H1 (cell line): ENCODE data around the gene HOXB13. TPM values are rescaled to one million over a fixed set of nuclear protein-coding genes. Genes with fewer than 3 reads are reported as not detected.

Source experiments
- CTCF ChIA-PET: fragments of 300-600 bp; sonication (Branson Sonifier 250); formaldehyde crosslinking; loops from one replicate; lab custom pipeline; 2021; ENCODE audit not compliant: partially characterized antibody; lab: Charles Lee
- POLR2A ChIA-PET: fragments of 300-600 bp; sonication (Branson Sonifier 250); formaldehyde crosslinking; loops from one replicate; lab custom pipeline; 2021; ENCODE audit warnings: inconsistent platforms; ENCODE audit not compliant: partially characterized antibody; lab: Charles Lee
- DNase-seq, 2 experiments: peaks; one replicate each; pipeline versions ENCODE4 v3.0.0 to v3.0.0-alpha.2; 2010 to 2022; ENCODE audit warnings: low spot score in 2 of 2, low read depth in 1 of 2, mixed read lengths in 1 of 2
- FAIRE-seq: peaks from 2 replicates; lab custom pipeline; 2011; peaks lifted over from hg19 to GRCh38; lab: Jason Lieb, UNC
- H2AFZ ChIP-seq: 2 replicates; pipeline ENCODE4 v1.8.1; 2012; ENCODE audit warnings: low read length, inconsistent platforms
- H2AK5ac ChIP-seq: 2 replicates; pipeline ENCODE4 v1.6.1; 2013; ENCODE audit warnings: low read depth, low read length
- H2BK120ac ChIP-seq: replicated peaks from 2 replicates; pipeline ENCODE3; 2013; ENCODE audit warnings: low read depth, low read length, inconsistent platforms
- H2BK12ac ChIP-seq: 2 replicates; pipeline ENCODE4 v1.6.1; 2013; ENCODE audit warnings: low read depth, low read length
- H2BK15ac ChIP-seq: 2 replicates; pipeline ENCODE4 v1.6.1; 2013; ENCODE audit warnings: low read length
- H2BK20ac ChIP-seq: 2 replicates; pipeline ENCODE4 v1.6.1; 2013; ENCODE audit warnings: low read length
- H2BK5ac ChIP-seq: 2 replicates; pipeline ENCODE4 v1.6.1; 2013; ENCODE audit warnings: low read depth, low read length
- H3K14ac ChIP-seq: 2 replicates; pipeline ENCODE4 v1.6.1; 2013; ENCODE audit warnings: inconsistent platforms; ENCODE audit not compliant: insufficient read length
- H3K18ac ChIP-seq: 2 replicates; pipeline ENCODE4 v1.6.1; 2013; ENCODE audit warnings: low read length; ENCODE audit errors: extremely low read depth
- H3K23ac ChIP-seq: 2 replicates; pipeline ENCODE4 v1.6.1; 2013; ENCODE audit warnings: inconsistent platforms; ENCODE audit not compliant: insufficient read length
- H3K23me2 ChIP-seq: 2 replicates; pipeline ENCODE4 v1.6.1; 2013; ENCODE audit warnings: low read depth, low read length
- H3K27ac ChIP-seq: 2 replicates; pipeline ENCODE4 v1.6.1; 2011; ENCODE audit warnings: low read depth, low read length, inconsistent platforms
- H3K27me3 ChIP-seq, 4 experiments: replicated peaks in 1 of 4; 1 replicate in 1 of 4; 2 replicates in 3 of 4; pipeline versions ENCODE4 v1.6.1 to v1.8.1; 2011 to 2013; ENCODE audit warnings: low read length in 3 of 4, mild to moderate bottlenecking in 3 of 4, inconsistent platforms in 2 of 4, mixed read lengths in 2 of 4, moderate library complexity in 1 of 4; ENCODE audit not compliant: control insufficient read depth in 3 of 4, insufficient read depth in 3 of 4; ENCODE audit errors: extremely low read depth in 1 of 4
- H3K36me3 ChIP-seq, 4 experiments: 2 replicates each; pipeline versions ENCODE4 v1.6.1 to v1.8.1; 2011 to 2013; ENCODE audit warnings: mild to moderate bottlenecking in 4 of 4, low read length in 3 of 4, moderate library complexity in 2 of 4, control low read depth in 1 of 4, inconsistent platforms in 1 of 4; ENCODE audit not compliant: insufficient read depth in 4 of 4, control insufficient read depth in 2 of 4
- H3K4ac ChIP-seq: replicated peaks from 2 replicates; pipeline ENCODE3; 2013; ENCODE audit warnings: low read length, low read depth, mixed read lengths, inconsistent platforms; ENCODE audit not compliant: insufficient read length
- H3K4me1 ChIP-seq, 4 experiments: replicated peaks in 1 of 4; 1 replicate in 1 of 4; 2 replicates in 3 of 4; pipeline versions ENCODE4 v1.6.1 to v1.8.1; 2011 to 2013; ENCODE audit warnings: low read length in 3 of 4, inconsistent platforms in 2 of 4, mixed read lengths in 1 of 4; ENCODE audit not compliant: insufficient read depth in 4 of 4, control insufficient read depth in 3 of 4
- H3K4me2 ChIP-seq, 2 experiments: 2 replicates each; pipeline versions ENCODE4 v1.6.1 to v1.8.1; 2011 to 2013; ENCODE audit warnings: low read depth in 2 of 2, low read length in 2 of 2, control low read depth in 1 of 2, inconsistent platforms in 1 of 2, mild to moderate bottlenecking in 1 of 2; ENCODE audit not compliant: insufficient read depth in 1 of 2
- H3K4me3 ChIP-seq, 4 experiments: fragments of 200-600, 300-600 bp in 1 of 4; sonication (generic), shearing (Covaris generic), sonication (Bioruptor Twin) in 1 of 4; 2 replicates each; pipeline versions ENCODE4 v1.5.1 to v1.8.1; 2011 to 2016; ENCODE audit warnings: low read length in 4 of 4, low read depth in 3 of 4, control low read depth in 2 of 4, inconsistent platforms in 2 of 4, mild to moderate bottlenecking in 2 of 4, mixed read lengths in 1 of 4, moderate library complexity in 1 of 4; ENCODE audit not compliant: insufficient read depth in 2 of 4; ENCODE audit errors: extremely low read depth in 1 of 4
- H3K56ac ChIP-seq: replicated peaks from 2 replicates; pipeline ENCODE3; 2013; ENCODE audit warnings: low read depth, mild to moderate bottlenecking, mixed read lengths, low read length, inconsistent platforms; ENCODE audit not compliant: insufficient read length
- H3K79me1 ChIP-seq: 2 replicates; pipeline ENCODE4 v1.6.1; 2013; ENCODE audit warnings: low read depth, low read length, control low read depth
- H3K79me2 ChIP-seq, 2 experiments: 2 replicates each; pipeline versions ENCODE4 v1.6.1 to v1.8.1; 2012 to 2013; ENCODE audit warnings: low read length in 2 of 2, mild to moderate bottlenecking in 2 of 2, inconsistent platforms in 1 of 2; ENCODE audit not compliant: insufficient read depth in 2 of 2, control insufficient read depth in 1 of 2
- H3K9ac ChIP-seq, 4 experiments: replicated peaks in 1 of 4; 1 replicate in 1 of 4; 2 replicates in 3 of 4; pipeline versions ENCODE4 v1.6.1 to v1.8.1; 2011 to 2013; ENCODE audit warnings: low read depth in 3 of 4, low read length in 3 of 4, control low read depth in 2 of 4, mild to moderate bottlenecking in 2 of 4, moderate library complexity in 2 of 4, inconsistent platforms in 1 of 4; ENCODE audit errors: extremely low read depth in 1 of 4
- H3K9me3 ChIP-seq, 2 experiments: 2 replicates each; pipeline versions ENCODE4 v1.6.1 to v1.8.1; 2012 to 2013; ENCODE audit warnings: mild to moderate bottlenecking in 2 of 2, moderate library complexity in 2 of 2, control low read depth in 1 of 2, inconsistent platforms in 1 of 2, low read depth in 1 of 2, low read length in 1 of 2, mixed read lengths in 1 of 2; ENCODE audit not compliant: insufficient read depth in 2 of 2
- H4K20me1 ChIP-seq, 2 experiments: replicated peaks in 1 of 2; 2 replicates each; pipeline versions ENCODE3 to v1.8.1; 2011 to 2013; ENCODE audit warnings: inconsistent platforms in 2 of 2, low read length in 2 of 2, mild to moderate bottlenecking in 1 of 2; ENCODE audit not compliant: insufficient read depth in 2 of 2, control insufficient read depth in 1 of 2
- H4K5ac ChIP-seq: 2 replicates; pipeline ENCODE4 v1.6.1; 2013; ENCODE audit warnings: low read length, low read depth, mixed read lengths, inconsistent platforms; ENCODE audit not compliant: insufficient read length
- H4K8ac ChIP-seq: 2 replicates; pipeline ENCODE4 v1.8.0; 2013; ENCODE audit warnings: mild to moderate bottlenecking, moderate library complexity, low read length, inconsistent platforms; ENCODE audit not compliant: insufficient read depth; ENCODE audit errors: extremely low read depth
- H4K91ac ChIP-seq: replicated peaks from 2 replicates; pipeline ENCODE3; 2013; ENCODE audit warnings: low read length, mixed read lengths, inconsistent platforms; ENCODE audit not compliant: insufficient read length
- GABPA ChIP-seq: IDR thresholded peaks from 2 replicates; pipeline ENCODE4 v1.6.1; 2011; ENCODE audit warnings: mild to moderate bottlenecking, low read length, moderate library complexity, borderline replicate concordance; ENCODE audit not compliant: insufficient read depth
- JUND ChIP-seq: IDR thresholded peaks from 2 replicates; pipeline ENCODE4 v1.6.1; 2011; ENCODE audit warnings: mild to moderate bottlenecking, improper control_type of control experiment, low read length
- RAD21 ChIP-seq, 2 experiments: IDR thresholded peaks in 1 of 2; conservative IDR thresholded peaks in 1 of 2; 2 replicates each; pipeline ENCODE4 v1.6.1; 2011; ENCODE audit warnings: low read depth in 2 of 2, low read length in 2 of 2, improper control_type of control experiment in 1 of 2, inconsistent platforms in 1 of 2, mild to moderate bottlenecking in 1 of 2, moderate library complexity in 1 of 2
- TAF7 ChIP-seq: optimal IDR thresholded peaks from 2 replicates; pipeline ENCODE3; 2011; ENCODE audit warnings: low read depth, mild to moderate bottlenecking, inconsistent platforms, low read length, moderate library complexity, borderline replicate concordance
- TBP ChIP-seq: IDR thresholded peaks from 2 replicates; pipeline ENCODE4 v1.6.1; 2011; ENCODE audit warnings: low read depth, low read length, improper control_type of control experiment
- WGBS, 2 experiments: shearing (Covaris generic) in 1 of 2; methylation state at CpG; one replicate each; pipeline versions ENCODE4 v1.1.6 to v1.1.7; 2013 to 2015; ENCODE audit warnings: low lambda C conversion rate in 2 of 2, mixed read lengths in 2 of 2, inconsistent platforms in 1 of 2, low coverage in 1 of 2, missing lambda C conversion rate in 1 of 2; ENCODE audit not compliant: insufficient replicate concordance in 2 of 2, insufficient coverage in 1 of 2, insufficient read length in 1 of 2; ENCODE audit errors: extremely low coverage in 1 of 2, missing lambda C conversion rate in 1 of 2; 5-methylcytosine and 5-hydroxymethylcytosine counted together
- polyA plus RNA-seq, 7 experiments: library from polyadenylated mRNA; depleted of rRNA in 3 of 7; stranded (reverse) in 5 of 7; unstranded in 2 of 7; fragments of >200 nt in 5 of 7; fragments of 200-250 nt in 2 of 7; gene quantifications; 1 replicate in 5 of 7; 2 replicates in 1 of 7; 4 replicates in 1 of 7; pipeline versions ENCODE4 v1.2.1 to v1.2.3, GENCODE V29; 2011 to 2013; ENCODE audit warnings: missing spikeins in 2 of 7, mixed read lengths in 2 of 7
- total RNA-seq: library from RNA; stranded (reverse); fragmentation: NEBNext Ultra II Directional; extraction: Animal tissue kit (Norgen Biotek cat#: 25700); gene quantifications from 2 replicates; pipeline ENCODE4 v1.2.1, GENCODE V29; 2021

Gene HOXB13
- total and polyA plus RNA-seq, 2 of the 8 experiments (the other 6 are each of a cell fraction or from before 2014, with no cell fraction given): not detected

GRCh38 chr17:48693178-48693577, 35.4 kb downstream of the HOXB13 start:
- no peak overlapping the region for H3K56ac ChIP-seq
- no peaks in the 10 kb centered on the region; a peak in 1 of 7 replicates for H3K27me3 ChIP-seq
- no peak overlapping the region for H2BK5ac ChIP-seq
- H2AFZ ChIP-seq: no peak overlapping the region
- no peak overlapping the region for H3K4me3 ChIP-seq
- no peaks in the 10 kb centered on the region for H3K9me3 ChIP-seq
- H3K9ac ChIP-seq: no peak overlapping the region
- no peaks in the 10 kb centered on the region for H4K20me1 ChIP-seq
- H3K79me1 ChIP-seq: no peaks in the 10 kb centered on the region
- no peak for DNase-seq
- H3K23ac ChIP-seq: no peak overlapping the region
- H2AK5ac ChIP-seq: no peak overlapping the region
- H2BK15ac ChIP-seq: no peak overlapping the region
- TF ChIP-seq GABPA (no peak), JUND (no peak), RAD21 (IDR thresholded peaks at IDR 0.05 in 1 of 2, conservative IDR thresholded peaks at IDR 0.05 in 1 of 2; ENCODE audit: low read depth in 2 of 2, low read length in 2 of 2) (no peak), TBP (no peak), TAF7 (no peak)
- H3K4me1 ChIP-seq: no peaks in the 10 kb centered on the region
- H2BK20ac ChIP-seq: no peak overlapping the region
- H3K36me3 ChIP-seq: no peaks in the 10 kb centered on the region
- no peak overlapping the region for H2BK120ac ChIP-seq
- FAIRE-seq: no peak
- no peak overlapping the region for H4K8ac ChIP-seq
- no peaks in the 10 kb centered on the region for H3K23me2 ChIP-seq
- no peak overlapping the region for H4K91ac ChIP-seq
- H3K14ac ChIP-seq: no peak overlapping the region
- no peak overlapping the region for H3K4ac ChIP-seq
- no peak overlapping the region for H3K18ac ChIP-seq
- ChIA-PET CTCF (interaction anchor here (0.7 to 1.6 kb wide), 3 partner anchors 15 to 191 kb away, joined by 3 to 5 read pairs (median 4); no protein-coding TSS in a partner anchor), POLR2A (no interaction called here)
- WGBS, 2 experiments: 80% methylated on average over 1 of the region's 1 CpG; no CpG with 5 or more reads in 1 of the 2 experiments
- no peak overlapping the region for H2BK12ac ChIP-seq
- H3K4me2 ChIP-seq: no peak overlapping the region
- H3K27ac ChIP-seq: no peak overlapping the region
- no peak overlapping the region for H4K5ac ChIP-seq
- no peaks in the 10 kb centered on the region for H3K79me2 ChIP-seq
